GM04503 (cell line): Measurements from ENCODE around the gene SERPINA4.

Experiments
- DNase-seq: peaks from one replicate; pipeline ENCODE4 v3.0.0-alpha.2; 2012; ENCODE audit warnings: low read depth

SERPINA4 gene

DNA sequence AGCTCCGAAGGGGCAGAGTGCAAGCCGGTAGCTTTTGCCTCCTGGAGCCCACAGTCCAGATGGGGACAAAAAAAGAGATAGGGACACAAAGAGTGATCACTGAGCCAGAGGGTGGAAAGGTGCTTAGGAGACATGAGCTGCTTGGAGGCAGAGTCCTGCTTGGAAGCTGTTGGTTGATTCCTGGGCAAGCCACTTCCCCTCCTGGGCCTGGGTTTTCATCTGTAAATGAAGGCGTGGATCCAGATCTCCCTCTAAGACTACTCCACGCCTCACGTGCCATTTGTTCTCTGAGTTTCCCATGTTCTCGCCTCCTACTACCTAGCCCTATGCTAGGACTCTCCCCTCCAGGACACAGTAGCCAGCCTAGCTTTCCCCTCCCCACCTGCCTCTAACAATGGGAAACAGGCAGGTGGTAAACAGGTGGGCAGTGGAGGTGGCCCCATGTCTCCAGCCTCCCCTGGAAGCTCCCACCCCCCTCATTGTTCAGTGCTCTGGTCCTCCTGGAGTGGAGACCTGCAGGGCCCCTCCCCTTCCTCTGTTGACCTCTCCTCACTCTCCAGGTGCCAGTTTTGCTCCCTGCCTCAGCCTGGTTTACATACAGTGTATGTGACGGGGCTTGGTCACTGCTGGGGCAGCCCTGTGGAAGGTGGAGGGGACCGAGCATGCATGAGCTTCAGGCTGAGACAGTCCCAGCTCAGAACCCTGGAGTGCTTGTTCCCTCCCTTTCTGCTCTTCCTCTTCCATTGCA is 54.8 kb downstream of the SERPINA4 start:
- no peak for DNase-seq

DNA sequence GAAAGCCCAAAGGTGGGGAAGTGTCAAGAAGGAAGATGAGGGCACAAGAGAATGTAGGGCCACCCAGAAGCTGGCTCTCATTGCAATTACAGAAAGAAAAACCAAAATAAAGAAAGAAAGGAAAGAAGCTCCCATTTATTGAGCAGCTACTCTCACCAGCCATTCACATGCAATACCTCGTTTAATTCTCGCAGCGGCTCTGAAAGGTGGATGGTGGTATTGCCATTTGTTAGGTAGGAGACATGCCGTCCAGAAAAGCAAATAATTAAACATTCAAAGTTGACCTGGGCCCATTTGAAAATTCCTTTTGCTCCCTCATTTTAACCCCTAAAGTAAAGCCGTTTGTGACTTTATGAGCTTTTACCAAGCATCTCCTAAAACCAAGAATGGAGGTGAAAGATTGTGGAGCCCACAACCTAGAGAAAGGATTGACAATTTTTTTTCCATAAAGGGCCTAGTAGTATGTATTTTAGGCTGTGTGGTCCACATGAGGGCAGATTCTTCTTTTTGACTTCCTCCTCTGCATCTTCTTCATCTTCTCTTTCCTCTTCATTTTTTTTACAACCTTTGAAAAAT is 56.2 kb downstream of the SERPINA4 start:
- no peak for DNase-seq

DNA sequence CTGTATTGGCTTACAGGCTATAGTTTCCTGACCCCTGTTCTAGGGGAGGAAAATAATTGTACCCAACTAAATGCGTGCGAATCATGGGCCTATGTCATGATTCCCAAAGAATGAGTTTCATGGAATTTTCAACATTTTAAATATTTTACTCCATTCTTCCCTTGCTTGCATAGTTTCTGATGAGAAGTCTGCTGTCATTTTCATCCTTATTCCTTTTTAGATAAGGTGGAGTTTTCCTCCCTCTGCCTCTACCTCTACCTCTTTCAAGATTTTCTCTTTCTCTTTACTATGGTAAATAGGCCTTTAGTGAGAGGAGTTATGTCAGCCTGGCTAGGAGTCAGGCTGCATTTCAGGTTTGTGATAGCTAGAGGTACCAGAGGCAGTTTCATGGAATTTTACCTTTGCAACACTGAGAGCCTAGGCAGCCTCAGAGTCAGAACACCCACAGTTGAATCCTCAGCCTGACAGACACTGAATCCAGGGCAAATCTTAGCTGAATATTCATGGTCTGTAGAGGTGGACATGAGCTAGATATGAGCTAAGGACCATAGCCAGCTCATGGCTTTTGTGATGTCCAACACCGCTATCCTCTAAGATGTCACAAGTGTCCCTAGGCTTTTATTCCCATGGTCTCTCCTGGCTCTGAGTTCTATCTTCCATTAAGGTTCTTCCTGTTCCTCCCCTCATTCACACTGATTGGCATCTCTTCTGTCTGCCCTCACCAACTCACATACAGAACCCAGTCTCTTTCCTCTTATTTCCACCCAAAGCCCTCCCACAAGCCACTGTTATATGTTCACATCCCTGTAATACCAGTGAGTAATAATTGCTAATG is 57.0 kb downstream of the SERPINA4 start:
- DNase-seq, result no peak

DNA sequence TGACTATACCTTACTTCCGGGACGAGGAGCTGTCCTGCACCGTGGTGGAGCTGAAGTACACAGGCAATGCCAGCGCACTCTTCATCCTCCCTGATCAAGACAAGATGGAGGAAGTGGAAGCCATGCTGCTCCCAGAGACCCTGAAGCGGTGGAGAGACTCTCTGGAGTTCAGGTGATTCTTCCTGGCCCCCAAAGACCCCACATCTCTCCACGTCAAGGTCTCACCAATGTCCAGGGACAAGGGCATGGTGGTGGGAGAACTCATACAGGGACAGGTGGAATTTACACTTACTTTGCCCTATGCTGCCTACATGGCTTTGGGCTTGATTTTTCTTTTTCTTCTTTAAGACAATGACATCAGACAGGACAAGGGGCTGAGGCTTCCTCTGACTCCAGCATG is 58.1 kb downstream of the SERPINA4 start:
- DNase-seq, result no peak
